Calu3 (cell line): Measurements from ENCODE around the gene ZFYVE28. TPM values are rescaled to one million over a fixed set of nuclear protein-coding genes. Genes with fewer than 3 reads are reported as not detected.

Source experiments
- BruUV-seq: library from RNA; stranded (reverse); fragments of 400-500 nt; replicated peaks from 2 replicates; lab custom pipeline; 2021; lab: Mats Ljungman, UMichigan
- CTCF ChIA-PET: fragments of 300-600 bp; sonication (Branson Sonifier 250); formaldehyde crosslinking; loops from one replicate; lab custom pipeline; 2022; ENCODE audit warnings: antibody characterized with exemption; lab: Charles Lee
- DNase-seq: peaks from one replicate; pipeline ENCODE4 v3.0.0; 2022
- H3K27ac Mint-ChIP-seq: one replicate; pipeline ENCODE4 v1.8.0; 2022; ENCODE audit warnings: mixed read lengths; ENCODE audit not compliant: unreplicated experiment
- H3K27me3 Mint-ChIP-seq: one replicate; pipeline ENCODE4 v1.8.0; 2022; ENCODE audit warnings: mixed read lengths; ENCODE audit not compliant: unreplicated experiment
- H3K36me3 Mint-ChIP-seq: one replicate; pipeline ENCODE4 v1.8.0; 2022; ENCODE audit warnings: mild to moderate bottlenecking, moderate library complexity, mixed read lengths; ENCODE audit not compliant: insufficient read depth, unreplicated experiment
- H3K4me1 Mint-ChIP-seq: one replicate; pipeline ENCODE4 v1.8.0; 2022; ENCODE audit warnings: mild to moderate bottlenecking, low read depth, mixed read lengths; ENCODE audit not compliant: unreplicated experiment
- H3K4me3 Mint-ChIP-seq: one replicate; pipeline ENCODE4 v1.8.0; 2022; ENCODE audit warnings: mild to moderate bottlenecking, low read depth, moderate library complexity, mixed read lengths; ENCODE audit not compliant: unreplicated experiment
- H3K9me3 Mint-ChIP-seq: one replicate; pipeline ENCODE4 v1.8.0; 2022; ENCODE audit warnings: low read depth, mixed read lengths; ENCODE audit not compliant: unreplicated experiment
- intact Hi-C: fragments of 100-400 bp; cut with micrococcal nuclease; formaldehyde crosslinking; loops from one replicate; pipeline ENCODE4 v1.10.0; 2022; ENCODE audit not compliant: unreplicated experiment
- total RNA-seq: library from RNA; stranded (reverse); gene quantifications from 2 replicates; pipeline ENCODE4 v1.2.3, GENCODE V29; 2022
- TF ChIP-seq, protein P1 (sequence below): fragments of 200-600 bp; IDR thresholded peaks from one replicate; pipeline ENCODE4 v1.8.0; 2022; ENCODE audit warnings: antibody characterized with exemption; ENCODE audit not compliant: unreplicated experiment

Gene ZFYVE28
- total RNA-seq, 1 experiment from 2014 or later, result 1.2 TPM

DNA sequence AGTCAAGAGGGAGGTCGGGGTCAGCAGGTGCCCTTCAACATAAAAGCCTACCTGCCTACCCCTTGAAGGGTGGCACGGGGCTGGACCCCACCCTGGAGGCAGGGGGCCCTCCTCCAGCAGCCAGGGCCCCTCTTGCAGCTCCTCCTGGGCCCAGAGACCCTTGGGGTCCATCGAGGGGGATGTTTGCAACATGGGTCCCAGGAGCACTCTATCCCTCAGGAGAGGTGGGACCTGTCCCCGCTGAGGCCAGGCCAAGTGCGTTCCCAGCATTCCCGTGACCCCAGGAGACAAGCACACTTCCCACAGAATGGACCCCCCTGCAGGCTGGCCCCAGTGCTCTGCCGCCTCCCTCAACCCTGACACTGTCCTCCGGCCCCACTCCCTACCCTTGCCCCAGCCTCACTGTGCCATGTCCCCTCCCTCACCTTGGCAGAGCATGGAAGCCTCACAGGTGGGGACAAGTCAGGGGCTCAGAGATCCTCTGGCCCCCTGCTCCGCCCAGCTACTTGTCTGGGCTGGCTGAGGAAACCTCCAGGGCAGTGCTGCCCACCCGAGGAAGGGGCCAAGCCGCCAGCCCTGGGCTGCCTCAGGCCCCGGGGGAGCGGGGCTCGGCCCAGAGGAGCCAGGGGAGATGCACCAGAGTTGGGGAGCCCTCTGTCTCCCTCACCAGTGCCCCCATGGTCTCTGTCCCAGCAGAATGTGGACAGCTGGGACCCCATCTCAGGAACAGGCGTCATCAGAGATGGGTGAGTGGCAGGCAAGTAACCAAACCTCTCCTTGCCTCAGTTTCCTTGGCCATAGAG, 158.7 kb downstream of the ZFYVE28 start:
- no peak for DNase-seq
- no TSS peak for BruUV-seq
- Mint-ChIP-seq H3K4me3 (no peak overlapping the region), H3K9me3 (no peaks in the 10 kb centered on the region), H3K36me3 (peaks cover 10% of the 10 kb centered on the region), H3K27me3 (no peaks in the 10 kb centered on the region), H3K4me1 (no peaks in the 10 kb centered on the region), H3K27ac (no peak overlapping the region)
- TF ChIP-seq, protein P1, sequence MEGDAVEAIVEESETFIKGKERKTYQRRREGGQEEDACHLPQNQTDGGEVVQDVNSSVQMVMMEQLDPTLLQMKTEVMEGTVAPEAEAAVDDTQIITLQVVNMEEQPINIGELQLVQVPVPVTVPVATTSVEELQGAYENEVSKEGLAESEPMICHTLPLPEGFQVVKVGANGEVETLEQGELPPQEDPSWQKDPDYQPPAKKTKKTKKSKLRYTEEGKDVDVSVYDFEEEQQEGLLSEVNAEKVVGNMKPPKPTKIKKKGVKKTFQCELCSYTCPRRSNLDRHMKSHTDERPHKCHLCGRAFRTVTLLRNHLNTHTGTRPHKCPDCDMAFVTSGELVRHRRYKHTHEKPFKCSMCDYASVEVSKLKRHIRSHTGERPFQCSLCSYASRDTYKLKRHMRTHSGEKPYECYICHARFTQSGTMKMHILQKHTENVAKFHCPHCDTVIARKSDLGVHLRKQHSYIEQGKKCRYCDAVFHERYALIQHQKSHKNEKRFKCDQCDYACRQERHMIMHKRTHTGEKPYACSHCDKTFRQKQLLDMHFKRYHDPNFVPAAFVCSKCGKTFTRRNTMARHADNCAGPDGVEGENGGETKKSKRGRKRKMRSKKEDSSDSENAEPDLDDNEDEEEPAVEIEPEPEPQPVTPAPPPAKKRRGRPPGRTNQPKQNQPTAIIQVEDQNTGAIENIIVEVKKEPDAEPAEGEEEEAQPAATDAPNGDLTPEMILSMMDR, result no peak
- intact Hi-C loops, result no loop called here
- CTCF ChIA-PET, result no interaction called here

DNA sequence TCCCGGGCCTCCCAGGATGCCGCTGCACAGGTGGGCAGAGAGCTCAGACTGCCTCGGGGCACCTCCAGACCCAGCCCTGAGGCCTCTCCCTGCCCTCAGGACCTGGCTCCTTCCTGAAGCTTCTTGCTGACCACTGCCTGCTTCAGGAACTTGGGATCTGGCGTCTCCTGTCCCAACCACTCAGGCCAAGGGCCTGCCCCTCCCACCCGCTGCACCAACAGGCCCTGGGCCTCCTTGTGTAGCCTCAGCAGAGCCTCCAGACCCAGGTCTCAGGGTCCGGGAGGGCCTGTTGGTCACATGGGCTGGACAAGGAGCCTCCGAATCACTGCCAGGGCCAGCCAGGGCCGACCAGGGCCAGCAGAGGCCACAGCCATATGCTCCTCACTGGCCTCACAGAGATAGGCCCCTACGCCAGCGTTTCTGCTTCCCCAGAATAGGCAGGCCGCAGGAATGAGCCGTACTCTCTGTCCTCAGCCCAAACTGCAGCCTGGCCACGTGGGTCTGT, 159.4 kb downstream of the ZFYVE28 start:
- no peak overlapping the region for H3K4me3 Mint-ChIP-seq

DNA sequence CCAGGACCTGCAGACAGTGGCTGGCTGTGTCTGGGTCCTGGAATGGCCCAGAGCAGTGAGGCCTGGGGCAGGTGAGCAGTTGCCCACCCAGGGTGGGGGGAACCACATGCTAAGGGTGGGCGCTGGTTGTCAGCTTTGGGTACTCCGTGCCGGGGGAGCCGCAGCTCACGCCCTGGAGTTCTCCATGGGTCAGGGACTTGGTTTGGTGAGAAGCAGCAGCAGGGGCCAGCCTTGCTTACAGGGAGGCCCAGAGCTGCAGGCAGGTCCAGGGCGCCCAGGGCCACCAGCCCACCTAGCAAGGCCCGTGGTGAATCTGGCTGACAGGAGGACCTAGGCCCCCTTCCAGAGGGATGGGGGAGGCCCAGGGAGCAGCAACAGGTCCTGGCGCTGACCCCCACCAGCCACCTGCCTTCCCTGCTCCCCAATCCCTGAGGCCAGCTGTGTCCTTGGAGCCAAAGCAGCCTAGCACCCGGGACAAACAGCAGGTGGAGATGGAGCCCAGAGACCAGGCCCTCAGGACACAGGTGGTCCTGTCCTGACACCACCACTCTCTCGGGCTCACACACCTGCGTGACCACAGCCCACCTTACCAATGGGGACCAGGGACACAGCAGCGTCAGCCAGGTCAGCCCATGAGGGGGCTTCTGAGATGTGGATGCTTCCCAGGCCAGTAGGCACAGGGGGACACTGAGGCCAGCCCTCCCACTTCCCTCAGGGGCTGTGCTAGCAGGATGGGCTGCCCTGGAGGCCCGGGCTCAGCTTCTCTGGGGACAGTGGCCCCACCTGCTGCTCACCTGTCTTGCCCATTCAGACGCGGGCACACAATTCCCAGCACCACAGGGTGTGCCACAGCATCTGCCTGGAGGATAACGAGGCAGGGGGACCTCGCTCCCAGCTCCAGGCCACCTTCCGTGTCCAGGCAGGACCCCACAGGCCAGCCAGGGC, 160.1 kb downstream of the ZFYVE28 start:
- no peak overlapping the region for H3K4me3 Mint-ChIP-seq
- no peak for DNase-seq
- intact Hi-C loops, result no loop called here
- no TSS peak for BruUV-seq
- H3K27ac Mint-ChIP-seq, result no peak overlapping the region
- peaks cover 10% of the 10 kb centered on the region for H3K36me3 Mint-ChIP-seq
- no peaks in the 10 kb centered on the region for H3K27me3 Mint-ChIP-seq
- H3K4me1 Mint-ChIP-seq, result no peaks in the 10 kb centered on the region
- TF ChIP-seq, protein P1, result no peak
- H3K9me3 Mint-ChIP-seq, result no peaks in the 10 kb centered on the region
- CTCF ChIA-PET, result no interaction called here

More for the DNA sequence above, 159.4 kb downstream of the ZFYVE28 start:
- TF ChIP-seq, protein P1, result no peak
- intact Hi-C loops, result no loop called here
- Mint-ChIP-seq H3K36me3 (peaks cover 10% of the 10 kb centered on the region), H3K4me1 (no peaks in the 10 kb centered on the region), H3K27me3 (no peaks in the 10 kb centered on the region), H3K27ac (no peak overlapping the region), H3K9me3 (no peaks in the 10 kb centered on the region)
- no peak for DNase-seq
- CTCF ChIA-PET, result no interaction called here
- no TSS peak for BruUV-seq

DNA sequence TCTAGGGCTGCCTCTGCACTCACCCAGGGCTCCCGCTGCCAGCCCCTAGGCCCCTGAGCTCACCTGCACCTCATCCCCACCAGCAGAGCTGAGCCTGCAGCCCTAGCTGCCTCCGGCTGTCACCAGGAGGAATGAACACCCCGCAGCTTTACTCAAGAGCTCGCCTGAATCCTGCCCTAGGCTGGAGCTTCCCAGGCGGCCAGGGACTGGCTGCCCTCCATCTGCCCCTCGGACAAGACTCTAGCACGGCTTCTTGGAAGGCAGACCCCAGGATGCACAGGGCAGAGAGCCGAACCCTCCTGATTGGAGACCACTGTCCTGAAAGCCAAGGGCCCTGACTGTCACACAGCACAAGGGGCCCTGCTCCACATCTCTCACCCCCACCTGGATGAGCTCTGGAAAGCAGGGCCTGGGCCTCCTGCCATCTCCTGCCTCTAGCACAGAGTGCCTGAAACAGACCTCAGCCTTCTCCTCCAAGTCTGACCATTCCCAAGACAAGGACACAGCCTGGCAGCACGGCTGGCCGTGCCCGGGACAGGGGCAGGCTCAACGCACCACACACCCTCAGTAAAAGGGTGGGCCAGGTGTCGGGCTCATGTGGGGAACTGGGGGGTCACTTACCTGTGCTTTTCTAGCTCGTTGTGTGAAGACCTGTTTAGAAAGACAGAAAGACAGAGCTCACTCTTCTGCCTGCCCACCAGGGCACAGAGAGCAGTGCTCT, 160.9 kb downstream of the ZFYVE28 start:
- H3K27ac Mint-ChIP-seq, result no peak overlapping the region
- TF ChIP-seq, protein P1, result no peak
- H3K27me3 Mint-ChIP-seq, result no peaks in the 10 kb centered on the region
- H3K9me3 Mint-ChIP-seq, result no peaks in the 10 kb centered on the region
- CTCF ChIA-PET, result no interaction called here
- H3K4me3 Mint-ChIP-seq, result no peak overlapping the region
- H3K4me1 Mint-ChIP-seq, result no peaks in the 10 kb centered on the region
- intact Hi-C loops, result no loop called here
- BruUV-seq, result no TSS peak
- no peak for DNase-seq
- peaks cover 9% of the 10 kb centered on the region for H3K36me3 Mint-ChIP-seq
